Effector memory CD4-positive, alpha-beta T cell (primary cell): ENCODE data around the gene MDM4.

ENCODE experiments used
- DNase-seq, 3 donors: peaks; one replicate each; pipeline ENCODE4 v3.0.0-alpha.2; 2020
- H3K27ac ChIP-seq: 2 replicates; pipeline ENCODE4 v1.7.0; 2013; ENCODE audit warnings: mild to moderate bottlenecking, low read length, moderate library complexity; ENCODE audit not compliant: insufficient read depth, poor library complexity, severe bottlenecking
- H3K27me3 ChIP-seq: replicated peaks from 2 replicates; pipeline ENCODE4 v1.7.0; 2013; ENCODE audit warnings: mild to moderate bottlenecking, low read length; ENCODE audit not compliant: insufficient read depth, control insufficient read depth, poor library complexity, severe bottlenecking
- H3K36me3 ChIP-seq: 2 replicates; pipeline ENCODE4 v1.7.0; 2013; ENCODE audit warnings: mild to moderate bottlenecking, low read length, moderate library complexity; ENCODE audit not compliant: control insufficient read depth, insufficient read depth
- H3K4me1 ChIP-seq: 2 replicates; pipeline ENCODE4 v1.7.0; 2013; ENCODE audit warnings: low read length, mild to moderate bottlenecking; ENCODE audit not compliant: control insufficient read depth, insufficient read depth, poor library complexity, severe bottlenecking
- H3K4me3 ChIP-seq: 2 replicates; pipeline ENCODE4 v1.7.0; 2013; ENCODE audit warnings: low read length, low read depth, mild to moderate bottlenecking; ENCODE audit not compliant: insufficient read depth, poor library complexity, severe bottlenecking
- H3K9me3 ChIP-seq: 2 replicates; pipeline ENCODE4 v1.7.0; 2013; ENCODE audit warnings: mild to moderate bottlenecking, low read length, moderate library complexity; ENCODE audit not compliant: control insufficient read depth

Gene MDM4

GRCh38 chr1:204491655-204492054 lies 24.6 kb upstream of the MDM4 start:
- Histone ChIP-seq H3K27me3 (no peaks in the 10 kb centered on the region), H3K36me3 (no peaks in the 10 kb centered on the region), H3K9me3 (no peaks in the 10 kb centered on the region), H3K27ac (no peak overlapping the region), H3K4me3 (no peak overlapping the region), H3K4me1 (peaks cover 21% of the 10 kb centered on the region)
- no peak for DNase-seq

GRCh38 chr1:204493145-204493983 lies 22.8 kb upstream of the MDM4 start:
- Histone ChIP-seq H3K4me1 (peaks cover 21% of the 10 kb centered on the region), H3K27me3 (no peaks in the 10 kb centered on the region), H3K36me3 (no peaks in the 10 kb centered on the region), H3K4me3 (peak overlapping the region; percentile 70), H3K27ac (peak overlapping the region; percentile 86), H3K9me3 (no peaks in the 10 kb centered on the region)
- peak in 1 of 3 donors; percentile 17 for DNase-seq

DNA sequence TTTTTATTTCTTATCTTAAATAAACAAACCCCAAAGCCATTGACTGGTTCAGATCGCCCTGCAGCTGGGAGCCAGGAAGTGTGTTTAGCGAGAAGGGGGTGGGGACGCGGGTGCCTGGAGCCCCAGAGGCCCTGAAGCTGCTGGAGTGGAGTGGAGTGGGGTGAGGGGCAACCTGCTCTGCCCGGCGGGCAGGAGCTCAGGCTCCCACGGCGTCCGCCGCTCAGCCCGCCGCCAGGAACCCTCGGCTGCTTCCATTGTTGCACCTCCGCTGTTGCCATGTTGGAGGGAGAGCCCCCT lies 22.3 kb upstream of the MDM4 start:
- Histone ChIP-seq H3K9me3 (no peaks in the 10 kb centered on the region), H3K4me3 (peak overlapping the region; percentile 70), H3K27ac (peak overlapping the region; percentile 86), H3K27me3 (no peaks in the 10 kb centered on the region), H3K4me1 (peaks cover 21% of the 10 kb centered on the region), H3K36me3 (no peaks in the 10 kb centered on the region)
- DNase-seq, result peak; percentile 25 to 45 (median 40)

DNA sequence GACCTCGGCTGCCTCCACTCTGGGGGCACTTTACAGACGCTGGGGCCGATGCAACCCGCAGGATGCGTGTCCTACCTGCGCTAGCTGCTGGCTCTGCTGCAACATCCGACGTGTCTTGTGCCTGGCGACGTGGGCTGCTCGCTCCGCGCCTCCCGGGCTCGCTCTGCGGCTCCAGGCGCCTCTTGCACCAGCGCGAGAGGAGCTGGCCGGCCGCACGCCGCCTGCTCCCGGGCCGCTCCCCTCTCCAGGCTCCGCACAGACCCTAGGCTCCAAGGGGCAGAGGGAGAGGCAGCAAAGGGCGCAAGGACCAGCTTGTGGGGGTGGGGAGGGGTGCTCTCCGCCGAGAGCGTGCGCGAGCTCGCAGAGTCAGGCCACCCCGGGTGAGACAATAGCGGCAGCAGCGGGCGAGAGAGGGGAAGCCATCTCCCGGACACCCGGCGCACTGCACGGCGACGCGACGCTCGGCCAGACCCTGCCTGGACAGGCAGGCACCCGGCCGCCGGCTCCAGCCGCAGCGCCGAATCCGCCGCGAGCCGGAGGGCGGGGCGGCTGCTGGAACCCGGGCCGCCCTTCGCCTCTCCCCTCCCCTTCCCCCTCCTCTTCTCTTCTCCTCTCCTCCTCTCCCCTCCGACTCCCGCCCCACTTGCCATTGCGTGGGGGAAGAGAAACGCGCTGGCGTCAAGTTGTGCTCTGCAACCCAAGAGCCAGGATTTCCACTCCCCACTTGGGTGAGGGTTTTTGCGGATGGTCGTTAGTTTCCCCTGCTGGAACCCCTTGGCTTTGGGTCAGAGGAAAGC lies 21.7 kb upstream of the MDM4 start, which contains the start of gene PIK3C2B:
Gene PIK3C2B (minus strand): TSS at position 525 of the 797 bp plus-strand sequence. CDS start 25,003 bp downstream, outside the sequence.
- H3K27ac ChIP-seq, result peak within 1 kb of the TSS; percentile 86
- DNase-seq, result peak; percentile 45 to 55 (median 52)
- peaks cover 21% of the 10 kb centered on the region for H3K4me1 ChIP-seq
- peak within 1 kb of the TSS; percentile 70 for H3K4me3 ChIP-seq
- no peaks in the 10 kb centered on the region for H3K9me3 ChIP-seq
- H3K36me3 ChIP-seq, result no peaks in the 10 kb centered on the region
- no peaks in the 10 kb centered on the region for H3K27me3 ChIP-seq

DNA sequence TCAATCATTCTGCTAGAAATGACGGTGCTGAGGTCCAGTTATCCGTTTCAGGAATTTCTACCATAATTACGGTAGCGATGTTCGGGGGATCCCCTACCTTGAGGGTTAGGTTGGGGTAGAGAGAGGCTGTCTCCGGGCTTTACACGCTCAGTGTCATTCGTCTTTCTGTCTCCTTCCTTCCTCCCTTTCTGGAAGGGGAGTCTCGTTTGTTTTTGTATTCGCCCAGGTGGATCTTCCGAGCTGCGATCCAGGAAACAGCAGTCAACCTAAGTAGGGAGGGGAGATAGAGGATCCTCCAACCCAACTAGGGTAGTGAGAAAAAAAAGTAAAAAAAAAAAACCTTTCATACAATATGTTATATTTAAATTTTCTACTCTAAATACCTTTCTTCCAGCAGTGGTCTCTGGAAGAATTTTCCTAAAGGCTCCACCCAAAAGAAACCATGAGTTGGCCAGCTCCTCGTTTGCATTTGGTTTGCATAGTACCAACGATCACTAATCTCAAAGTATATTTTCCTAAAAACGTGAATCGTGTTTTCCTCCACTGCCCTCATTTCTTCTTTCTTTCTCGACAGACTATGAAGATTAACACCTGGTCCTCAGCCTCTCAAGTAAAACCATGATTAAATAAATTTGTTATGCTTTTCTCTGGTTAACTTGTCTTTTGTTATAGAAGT lies 21.0 kb upstream of the MDM4 start:
- Histone ChIP-seq H3K4me3 (peak overlapping the region; percentile 70), H3K27me3 (no peaks in the 10 kb centered on the region), H3K4me1 (peaks cover 21% of the 10 kb centered on the region), H3K9me3 (no peaks in the 10 kb centered on the region), H3K36me3 (no peaks in the 10 kb centered on the region), H3K27ac (peak overlapping the region; percentile 86)
- DNase-seq, result peak in 1 of 3 donors; percentile 17

DNA sequence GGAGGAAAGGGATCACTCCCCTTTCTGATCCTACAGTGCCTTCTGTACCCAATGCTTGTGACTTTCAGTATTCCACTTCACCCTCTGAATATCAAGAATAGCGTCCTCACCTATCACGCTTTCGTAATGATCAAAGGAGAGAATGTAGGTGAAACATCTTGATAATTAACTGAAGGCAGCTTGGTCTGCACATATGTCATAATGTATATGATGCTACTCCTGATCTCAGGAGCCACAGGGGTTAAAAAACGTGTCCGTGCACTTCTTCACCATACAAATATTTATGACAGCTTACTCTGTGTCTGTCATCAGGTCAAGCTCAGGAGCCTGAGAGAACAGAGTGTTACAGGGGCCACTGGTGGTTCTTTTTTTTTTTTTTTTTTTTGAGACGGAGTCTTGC lies 20.4 kb upstream of the MDM4 start:
- DNase-seq, result no peak
- Histone ChIP-seq H3K4me1 (peaks cover 21% of the 10 kb centered on the region), H3K9me3 (no peaks in the 10 kb centered on the region), H3K27me3 (no peaks in the 10 kb centered on the region), H3K36me3 (no peaks in the 10 kb centered on the region), H3K4me3 (peak overlapping the region; percentile 70), H3K27ac (no peak overlapping the region)

GRCh38 chr1:204498981-204499380 lies 17.2 kb upstream of the MDM4 start:
- no peaks in the 10 kb centered on the region for H3K36me3 ChIP-seq
- DNase-seq, result no peak
- no peaks in the 10 kb centered on the region for H3K9me3 ChIP-seq
- H3K4me3 ChIP-seq, result no peak overlapping the region
- no peaks in the 10 kb centered on the region for H3K4me1 ChIP-seq
- H3K27ac ChIP-seq, result no peak overlapping the region
- no peaks in the 10 kb centered on the region for H3K27me3 ChIP-seq

- Histone ChIP-seq H3K4me1 (no peaks in the 10 kb centered on the region), H3K36me3 (no peaks in the 10 kb centered on the region), H3K4me3 (no peak overlapping the region), H3K9me3 (no peaks in the 10 kb centered on the region), H3K27me3 (no peaks in the 10 kb centered on the region), H3K27ac (no peak overlapping the region)
- DNase-seq, result no peak
Measured at GRCh38 chr1:204499511-204500468, 16.4 kb upstream of the MDM4 start.

GRCh38 chr1:204502241-204502640 lies 14.0 kb upstream of the MDM4 start:
- Histone ChIP-seq H3K4me3 (no peak overlapping the region), H3K27ac (no peak overlapping the region), H3K36me3 (no peaks in the 10 kb centered on the region), H3K9me3 (no peaks in the 10 kb centered on the region), H3K4me1 (no peaks in the 10 kb centered on the region), H3K27me3 (no peaks in the 10 kb centered on the region)
- DNase-seq, result no peak
